H1 (cell line): ENCODE data around the gene MAP3K13. TPM values are rescaled to one million over a fixed set of nuclear protein-coding genes. Genes with fewer than 3 reads are reported as not detected.

ENCODE experiments used
- CTCF ChIA-PET: fragments of 300-600 bp; sonication (Branson Sonifier 250); formaldehyde crosslinking; loops from one replicate; lab custom pipeline; 2021; ENCODE audit not compliant: partially characterized antibody; lab: Charles Lee
- POLR2A ChIA-PET: fragments of 300-600 bp; sonication (Branson Sonifier 250); formaldehyde crosslinking; loops from one replicate; lab custom pipeline; 2021; ENCODE audit warnings: inconsistent platforms; ENCODE audit not compliant: partially characterized antibody; lab: Charles Lee
- DNase-seq, 2 experiments: peaks; one replicate each; pipeline versions ENCODE4 v3.0.0 to v3.0.0-alpha.2; 2010 to 2022; ENCODE audit warnings: low spot score in 2 of 2, low read depth in 1 of 2, mixed read lengths in 1 of 2
- FAIRE-seq: peaks from 2 replicates; lab custom pipeline; 2011; peaks lifted over from hg19 to GRCh38; lab: Jason Lieb, UNC
- H2AFZ ChIP-seq: 2 replicates; pipeline ENCODE4 v1.8.1; 2012; ENCODE audit warnings: low read length, inconsistent platforms
- H2AK5ac ChIP-seq: 2 replicates; pipeline ENCODE4 v1.6.1; 2013; ENCODE audit warnings: low read depth, low read length
- H2BK120ac ChIP-seq: replicated peaks from 2 replicates; pipeline ENCODE3; 2013; ENCODE audit warnings: low read depth, low read length, inconsistent platforms
- H2BK12ac ChIP-seq: 2 replicates; pipeline ENCODE4 v1.6.1; 2013; ENCODE audit warnings: low read depth, low read length
- H2BK15ac ChIP-seq: 2 replicates; pipeline ENCODE4 v1.6.1; 2013; ENCODE audit warnings: low read length
- H2BK20ac ChIP-seq: 2 replicates; pipeline ENCODE4 v1.6.1; 2013; ENCODE audit warnings: low read length
- H2BK5ac ChIP-seq: 2 replicates; pipeline ENCODE4 v1.6.1; 2013; ENCODE audit warnings: low read depth, low read length
- H3K14ac ChIP-seq: 2 replicates; pipeline ENCODE4 v1.6.1; 2013; ENCODE audit warnings: inconsistent platforms; ENCODE audit not compliant: insufficient read length
- H3K18ac ChIP-seq: 2 replicates; pipeline ENCODE4 v1.6.1; 2013; ENCODE audit warnings: low read length; ENCODE audit errors: extremely low read depth
- H3K23ac ChIP-seq: 2 replicates; pipeline ENCODE4 v1.6.1; 2013; ENCODE audit warnings: inconsistent platforms; ENCODE audit not compliant: insufficient read length
- H3K23me2 ChIP-seq: 2 replicates; pipeline ENCODE4 v1.6.1; 2013; ENCODE audit warnings: low read depth, low read length
- H3K27ac ChIP-seq: 2 replicates; pipeline ENCODE4 v1.6.1; 2011; ENCODE audit warnings: low read depth, low read length, inconsistent platforms
- H3K27me3 ChIP-seq, 4 experiments: replicated peaks in 1 of 4; 1 replicate in 1 of 4; 2 replicates in 3 of 4; pipeline versions ENCODE4 v1.6.1 to v1.8.1; 2011 to 2013; ENCODE audit warnings: low read length in 3 of 4, mild to moderate bottlenecking in 3 of 4, inconsistent platforms in 2 of 4, mixed read lengths in 2 of 4, moderate library complexity in 1 of 4; ENCODE audit not compliant: control insufficient read depth in 3 of 4, insufficient read depth in 3 of 4; ENCODE audit errors: extremely low read depth in 1 of 4
- H3K36me3 ChIP-seq, 4 experiments: 2 replicates each; pipeline versions ENCODE4 v1.6.1 to v1.8.1; 2011 to 2013; ENCODE audit warnings: mild to moderate bottlenecking in 4 of 4, low read length in 3 of 4, moderate library complexity in 2 of 4, control low read depth in 1 of 4, inconsistent platforms in 1 of 4; ENCODE audit not compliant: insufficient read depth in 4 of 4, control insufficient read depth in 2 of 4
- H3K4ac ChIP-seq: replicated peaks from 2 replicates; pipeline ENCODE3; 2013; ENCODE audit warnings: low read length, low read depth, mixed read lengths, inconsistent platforms; ENCODE audit not compliant: insufficient read length
- H3K4me1 ChIP-seq, 4 experiments: replicated peaks in 1 of 4; 1 replicate in 1 of 4; 2 replicates in 3 of 4; pipeline versions ENCODE4 v1.6.1 to v1.8.1; 2011 to 2013; ENCODE audit warnings: low read length in 3 of 4, inconsistent platforms in 2 of 4, mixed read lengths in 1 of 4; ENCODE audit not compliant: insufficient read depth in 4 of 4, control insufficient read depth in 3 of 4
- H3K4me2 ChIP-seq, 2 experiments: 2 replicates each; pipeline versions ENCODE4 v1.6.1 to v1.8.1; 2011 to 2013; ENCODE audit warnings: low read depth in 2 of 2, low read length in 2 of 2, control low read depth in 1 of 2, inconsistent platforms in 1 of 2, mild to moderate bottlenecking in 1 of 2; ENCODE audit not compliant: insufficient read depth in 1 of 2
- H3K4me3 ChIP-seq, 4 experiments: fragments of 200-600, 300-600 bp in 1 of 4; sonication (generic), shearing (Covaris generic), sonication (Bioruptor Twin) in 1 of 4; 2 replicates each; pipeline versions ENCODE4 v1.5.1 to v1.8.1; 2011 to 2016; ENCODE audit warnings: low read length in 4 of 4, low read depth in 3 of 4, control low read depth in 2 of 4, inconsistent platforms in 2 of 4, mild to moderate bottlenecking in 2 of 4, mixed read lengths in 1 of 4, moderate library complexity in 1 of 4; ENCODE audit not compliant: insufficient read depth in 2 of 4; ENCODE audit errors: extremely low read depth in 1 of 4
- H3K56ac ChIP-seq: replicated peaks from 2 replicates; pipeline ENCODE3; 2013; ENCODE audit warnings: low read depth, mild to moderate bottlenecking, mixed read lengths, low read length, inconsistent platforms; ENCODE audit not compliant: insufficient read length
- H3K79me1 ChIP-seq: 2 replicates; pipeline ENCODE4 v1.6.1; 2013; ENCODE audit warnings: low read depth, low read length, control low read depth
- H3K79me2 ChIP-seq, 2 experiments: 2 replicates each; pipeline versions ENCODE4 v1.6.1 to v1.8.1; 2012 to 2013; ENCODE audit warnings: low read length in 2 of 2, mild to moderate bottlenecking in 2 of 2, inconsistent platforms in 1 of 2; ENCODE audit not compliant: insufficient read depth in 2 of 2, control insufficient read depth in 1 of 2
- H3K9ac ChIP-seq, 4 experiments: replicated peaks in 1 of 4; 1 replicate in 1 of 4; 2 replicates in 3 of 4; pipeline versions ENCODE4 v1.6.1 to v1.8.1; 2011 to 2013; ENCODE audit warnings: low read depth in 3 of 4, low read length in 3 of 4, control low read depth in 2 of 4, mild to moderate bottlenecking in 2 of 4, moderate library complexity in 2 of 4, inconsistent platforms in 1 of 4; ENCODE audit errors: extremely low read depth in 1 of 4
- H3K9me3 ChIP-seq, 2 experiments: 2 replicates each; pipeline versions ENCODE4 v1.6.1 to v1.8.1; 2012 to 2013; ENCODE audit warnings: mild to moderate bottlenecking in 2 of 2, moderate library complexity in 2 of 2, control low read depth in 1 of 2, inconsistent platforms in 1 of 2, low read depth in 1 of 2, low read length in 1 of 2, mixed read lengths in 1 of 2; ENCODE audit not compliant: insufficient read depth in 2 of 2
- H4K20me1 ChIP-seq, 2 experiments: replicated peaks in 1 of 2; 2 replicates each; pipeline versions ENCODE3 to v1.8.1; 2011 to 2013; ENCODE audit warnings: inconsistent platforms in 2 of 2, low read length in 2 of 2, mild to moderate bottlenecking in 1 of 2; ENCODE audit not compliant: insufficient read depth in 2 of 2, control insufficient read depth in 1 of 2
- H4K5ac ChIP-seq: 2 replicates; pipeline ENCODE4 v1.6.1; 2013; ENCODE audit warnings: low read length, low read depth, mixed read lengths, inconsistent platforms; ENCODE audit not compliant: insufficient read length
- H4K8ac ChIP-seq: 2 replicates; pipeline ENCODE4 v1.8.0; 2013; ENCODE audit warnings: mild to moderate bottlenecking, moderate library complexity, low read length, inconsistent platforms; ENCODE audit not compliant: insufficient read depth; ENCODE audit errors: extremely low read depth
- H4K91ac ChIP-seq: replicated peaks from 2 replicates; pipeline ENCODE3; 2013; ENCODE audit warnings: low read length, mixed read lengths, inconsistent platforms; ENCODE audit not compliant: insufficient read length
- ASH2L ChIP-seq: fragments of 200-600, 300-600 bp; sonication (generic); IDR thresholded peaks from one replicate; pipeline ENCODE4 v1.7.1; 2017; ENCODE audit warnings: low read length
- CBX8 ChIP-seq: fragments of 300-800, 300-1000 bp; sonication (generic); IDR thresholded peaks from 2 replicates; pipeline ENCODE4 v1.7.1; 2016; ENCODE audit warnings: low read depth, low read length, borderline replicate concordance
- CEBPB ChIP-seq: IDR thresholded peaks from 2 replicates; pipeline ENCODE4 v1.6.1; 2012; ENCODE audit warnings: low read depth, low read length
- KDM1A ChIP-seq: fragments of 200-600, 300-600 bp; sonication (generic); IDR thresholded peaks from 2 replicates; pipeline ENCODE4 v1.7.1; 2016; ENCODE audit warnings: mild to moderate bottlenecking, low read length, borderline replicate concordance
- PHF8 ChIP-seq: fragments of 200-600 bp; sonication (generic); conservative IDR thresholded peaks from 2 replicates; pipeline ENCODE4 v1.7.1; 2012; ENCODE audit warnings: low read depth, mild to moderate bottlenecking, inconsistent platforms, low read length, moderate library complexity
- SP4 ChIP-seq: IDR thresholded peaks from 2 replicates; pipeline ENCODE4 v1.6.1; 2012; ENCODE audit warnings: low read length, inconsistent platforms
- SUZ12 ChIP-seq: fragments of 200-600 bp; sonication (generic); IDR thresholded peaks from 2 replicates; pipeline ENCODE4 v1.6.1; 2012; ENCODE audit warnings: mild to moderate bottlenecking, inconsistent platforms, low read length, moderate library complexity, mixed read lengths
- TCF12 ChIP-seq: IDR thresholded peaks from 2 replicates; pipeline ENCODE4 v1.6.1; 2011; ENCODE audit warnings: low read depth, mild to moderate bottlenecking, low read length
- YY1 ChIP-seq: IDR thresholded peaks from 2 replicates; pipeline ENCODE4 v1.6.1; 2011; ENCODE audit warnings: low read depth, mild to moderate bottlenecking, low read length
- ZNF274 ChIP-seq: IDR thresholded peaks from 2 replicates; pipeline ENCODE4 v1.7.0; 2012; ENCODE audit warnings: low read length, borderline replicate concordance; ENCODE audit errors: extremely low read depth
- WGBS, 2 experiments: shearing (Covaris generic) in 1 of 2; methylation state at CpG; one replicate each; pipeline versions ENCODE4 v1.1.6 to v1.1.7; 2013 to 2015; ENCODE audit warnings: low lambda C conversion rate in 2 of 2, mixed read lengths in 2 of 2, inconsistent platforms in 1 of 2, low coverage in 1 of 2, missing lambda C conversion rate in 1 of 2; ENCODE audit not compliant: insufficient replicate concordance in 2 of 2, insufficient coverage in 1 of 2, insufficient read length in 1 of 2; ENCODE audit errors: extremely low coverage in 1 of 2, missing lambda C conversion rate in 1 of 2; 5-methylcytosine and 5-hydroxymethylcytosine counted together
- polyA plus RNA-seq, 7 experiments: library from polyadenylated mRNA; depleted of rRNA in 3 of 7; stranded (reverse) in 5 of 7; unstranded in 2 of 7; fragments of >200 nt in 5 of 7; fragments of 200-250 nt in 2 of 7; gene quantifications; 1 replicate in 5 of 7; 2 replicates in 1 of 7; 4 replicates in 1 of 7; pipeline versions ENCODE4 v1.2.1 to v1.2.3, GENCODE V29; 2011 to 2013; ENCODE audit warnings: missing spikeins in 2 of 7, mixed read lengths in 2 of 7
- total RNA-seq: library from RNA; stranded (reverse); fragmentation: NEBNext Ultra II Directional; extraction: Animal tissue kit (Norgen Biotek cat#: 25700); gene quantifications from 2 replicates; pipeline ENCODE4 v1.2.1, GENCODE V29; 2021

MAP3K13 gene
- total and polyA plus RNA-seq, 2 of the 8 experiments (the other 6 are each of a cell fraction or from before 2014, with no cell fraction given), result 6.8 to 17.9 TPM

DNA sequence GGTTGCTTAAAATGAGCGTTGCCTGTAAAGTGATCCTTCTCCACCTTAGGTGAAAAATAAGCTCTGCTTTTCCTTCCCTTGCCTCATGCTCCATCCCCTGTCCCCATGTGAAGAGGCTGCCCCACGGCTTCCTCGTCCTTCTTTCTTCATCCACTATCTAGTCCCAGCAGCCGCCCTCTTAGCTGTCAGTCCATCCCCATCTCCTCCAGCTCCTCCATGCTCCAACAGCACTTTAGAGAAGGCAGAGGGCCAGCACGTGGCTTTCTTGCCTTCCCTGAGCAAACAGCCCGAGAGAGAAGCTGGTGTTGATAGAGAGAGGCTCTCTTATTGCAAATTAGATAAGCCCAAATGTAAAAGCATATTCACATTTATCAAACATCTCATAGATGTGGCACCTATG, 144.9 kb downstream of the MAP3K13 start:
- no peak overlapping the region for H2AK5ac ChIP-seq
- CTCF ChIA-PET, result interaction anchor here (0.9 kb wide), 1 partner anchor 40 kb away, joined by 3 read pairs; no protein-coding TSS in a partner anchor
- H2BK5ac ChIP-seq, result no peak overlapping the region
- H3K9me3 ChIP-seq, result no peaks in the 10 kb centered on the region
- H3K27ac ChIP-seq, result no peak overlapping the region
- no peak overlapping the region for H3K9ac ChIP-seq
- no peak overlapping the region for H3K4me2 ChIP-seq
- H4K20me1 ChIP-seq, result no peaks in the 10 kb centered on the region
- TF ChIP-seq YY1, result no peak
- no peak for TF ChIP-seq CBX8
- TF ChIP-seq CEBPB, result no peak
- no peak for TF ChIP-seq PHF8
- TF ChIP-seq SUZ12, result no peak
- no peak for TF ChIP-seq ASH2L
- no peak for TF ChIP-seq KDM1A
- no peak for TF ChIP-seq ZNF274
- TF ChIP-seq SP4, result no peak
- no peak for TF ChIP-seq TCF12
- H3K18ac ChIP-seq, result no peak overlapping the region
- no peak overlapping the region for H3K23ac ChIP-seq
- no peaks in the 10 kb centered on the region for H3K79me2 ChIP-seq
- no peak overlapping the region for H2BK12ac ChIP-seq
- H3K36me3 ChIP-seq, result no peaks in the 10 kb centered on the region
- no peak for FAIRE-seq
- H3K4me3 ChIP-seq, result no peak overlapping the region
- H3K14ac ChIP-seq, result no peak overlapping the region
- no peak overlapping the region for H2BK20ac ChIP-seq
- no peak overlapping the region for H2BK15ac ChIP-seq
- no peak overlapping the region for H4K5ac ChIP-seq
- no peak overlapping the region for H4K8ac ChIP-seq
- no peaks in the 10 kb centered on the region for H3K4me1 ChIP-seq
- DNase-seq, result no peak
- H3K27me3 ChIP-seq, result no peaks in the 10 kb centered on the region
- H3K56ac ChIP-seq, result no peak overlapping the region
- H3K4ac ChIP-seq, result no peak overlapping the region
- no peak overlapping the region for H2AFZ ChIP-seq
- H3K23me2 ChIP-seq, result no peaks in the 10 kb centered on the region; the same call in 1 of the 2 replicates
- no peak overlapping the region for H4K91ac ChIP-seq
- POLR2A ChIA-PET, result interaction anchor here (1.5 kb wide), 1 partner anchor 9 kb away, joined by 6 read pairs; the partner anchor contains the start of gene TMEM41A
- WGBS, 2 experiments, result 75% methylated on average over 6 of the region's 6 CpGs; no CpG with 5 or more reads in 1 of the 2 experiments
- no peaks in the 10 kb centered on the region; the same call in 1 of the 2 replicates for H3K79me1 ChIP-seq
- no peak overlapping the region for H2BK120ac ChIP-seq
